Osteocyte (in vitro differentiated cells): ENCODE data around the gene PARD3B. TPM values are rescaled to one million over a fixed set of nuclear protein-coding genes. Genes with fewer than 3 reads are reported as not detected.

Experiments
- DNase-seq: peaks from one replicate; pipeline ENCODE4 v3.0.0; 2021; ENCODE audit warnings: mixed read lengths; ENCODE audit not compliant: unreplicated experiment; ENCODE audit errors: extremely low spot score
- H3K27ac Mint-ChIP-seq: one replicate; pipeline ENCODE4 v1.8.0; 2021; ENCODE audit warnings: mild to moderate bottlenecking, mixed read lengths; ENCODE audit not compliant: unreplicated experiment
- H3K27me3 Mint-ChIP-seq: one replicate; pipeline ENCODE4 v1.8.0; 2021; ENCODE audit warnings: mixed read lengths; ENCODE audit not compliant: unreplicated experiment
- H3K36me3 Mint-ChIP-seq: one replicate; pipeline ENCODE4 v1.8.0; 2021; ENCODE audit warnings: mixed read lengths; ENCODE audit not compliant: unreplicated experiment
- H3K4me1 Mint-ChIP-seq: one replicate; pipeline ENCODE4 v1.8.0; 2021; ENCODE audit warnings: mixed read lengths; ENCODE audit not compliant: unreplicated experiment
- H3K4me3 Mint-ChIP-seq: one replicate; pipeline ENCODE4 v1.8.0; 2021; ENCODE audit warnings: mild to moderate bottlenecking, moderate library complexity, mixed read lengths; ENCODE audit not compliant: unreplicated experiment
- H3K9me3 Mint-ChIP-seq: one replicate; pipeline ENCODE4 v1.8.0; 2021; ENCODE audit warnings: mixed read lengths; ENCODE audit not compliant: unreplicated experiment
- CTCF ChIP-seq: fragments of 200-600 bp; sonication (generic); IDR thresholded peaks from 2 replicates; pipeline ENCODE4 v1.5.0; 2021; ENCODE audit warnings: antibody characterized with exemption, mild to moderate bottlenecking, moderate library complexity
- total RNA-seq: library from RNA; stranded (reverse); gene quantifications from 2 replicates; pipeline ENCODE4 v1.2.1, GENCODE V29; 2021

The PARD3B gene
- total RNA-seq, 1 donor from 2014 or later = 26.7 TPM

- no peak for TF ChIP-seq CTCF
- peaks cover 13% of the 10 kb centered on the region for H3K4me1 Mint-ChIP-seq
- peaks cover 12% of the 10 kb centered on the region for H3K9me3 Mint-ChIP-seq
- no peak overlapping the region for H3K4me3 Mint-ChIP-seq
- no peaks in the 10 kb centered on the region for H3K27me3 Mint-ChIP-seq
- H3K36me3 Mint-ChIP-seq = peaks cover 5% of the 10 kb centered on the region
- no peak for DNase-seq
- no peak overlapping the region for H3K27ac Mint-ChIP-seq
Measured at GRCh38 chr2:204652063-204652462, 106.8 kb downstream of the PARD3B start.

GRCh38 chr2:204654669-204655068 is 109.4 kb downstream of the PARD3B start:
- Mint-ChIP-seq H3K27ac (no peak overlapping the region), H3K36me3 (peaks cover 5% of the 10 kb centered on the region), H3K4me1 (peaks cover 13% of the 10 kb centered on the region), H3K9me3 (peaks cover 12% of the 10 kb centered on the region), H3K4me3 (no peak overlapping the region), H3K27me3 (no peaks in the 10 kb centered on the region)
- TF ChIP-seq CTCF = no peak
- no peak for DNase-seq

GRCh38 chr2:204655101-204655500 is 109.8 kb downstream of the PARD3B start:
- no peak for DNase-seq
- Mint-ChIP-seq H3K9me3 (peaks cover 11% of the 10 kb centered on the region), H3K36me3 (peaks cover 5% of the 10 kb centered on the region), H3K4me3 (no peak overlapping the region), H3K27ac (no peak overlapping the region), H3K4me1 (peaks cover 13% of the 10 kb centered on the region), H3K27me3 (no peaks in the 10 kb centered on the region)
- TF ChIP-seq CTCF = no peak

- H3K4me3 Mint-ChIP-seq = no peak overlapping the region
- no peak for TF ChIP-seq CTCF
- peaks cover 5% of the 10 kb centered on the region for H3K36me3 Mint-ChIP-seq
- no peak overlapping the region for H3K27ac Mint-ChIP-seq
- peaks cover 13% of the 10 kb centered on the region for H3K4me1 Mint-ChIP-seq
- no peaks in the 10 kb centered on the region for H3K27me3 Mint-ChIP-seq
- DNase-seq = no peak
- peaks cover 6% of the 10 kb centered on the region for H3K9me3 Mint-ChIP-seq
Measured at GRCh38 chr2:204655626-204656025, 110.4 kb downstream of the PARD3B start.

- peaks cover 4% of the 10 kb centered on the region for H3K9me3 Mint-ChIP-seq
- H3K4me3 Mint-ChIP-seq = no peak overlapping the region
- H3K27me3 Mint-ChIP-seq = no peaks in the 10 kb centered on the region
- TF ChIP-seq CTCF = no peak
- no peak for DNase-seq
- H3K4me1 Mint-ChIP-seq = peaks cover 14% of the 10 kb centered on the region
- peaks cover 4% of the 10 kb centered on the region for H3K36me3 Mint-ChIP-seq
- H3K27ac Mint-ChIP-seq = no peak overlapping the region
Measured at GRCh38 chr2:204657024-204657423, 111.7 kb downstream of the PARD3B start.
